NCI-H1092 (cell line): ENCODE results near the gene PRSS23.
"Not testable (repeated sequence)": the region's sequence is repeated elsewhere in the genome, so short reads cannot be mapped to it uniquely, and the experiment has no call there.

Source experiments
- DNase-seq: peaks from one replicate; lab custom pipeline; 2025; lab: John Stamatoyannopoulos, UW

PRSS23 gene

DNA sequence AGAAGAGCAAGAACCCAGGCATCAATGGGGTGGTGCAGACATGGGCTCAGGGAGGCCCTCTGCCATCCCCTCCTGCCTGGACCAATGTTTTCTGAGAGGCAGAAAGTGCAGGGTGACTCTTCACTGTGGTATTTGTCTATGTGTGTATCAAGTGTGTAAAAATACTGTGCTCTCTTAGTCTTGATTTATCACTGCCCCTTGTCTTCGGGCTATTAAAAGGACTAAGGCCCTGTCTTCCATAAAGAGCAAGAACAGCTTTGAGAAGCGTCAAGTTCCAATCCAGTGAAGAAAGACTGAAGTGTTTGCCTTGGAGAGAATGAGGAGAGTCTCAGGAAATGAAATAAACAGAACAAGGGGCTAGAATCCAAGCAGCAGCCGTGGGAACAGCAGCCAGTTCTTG lies 14.4 kb downstream of the PRSS23 start:
- DNase-seq: no peak

DNA sequence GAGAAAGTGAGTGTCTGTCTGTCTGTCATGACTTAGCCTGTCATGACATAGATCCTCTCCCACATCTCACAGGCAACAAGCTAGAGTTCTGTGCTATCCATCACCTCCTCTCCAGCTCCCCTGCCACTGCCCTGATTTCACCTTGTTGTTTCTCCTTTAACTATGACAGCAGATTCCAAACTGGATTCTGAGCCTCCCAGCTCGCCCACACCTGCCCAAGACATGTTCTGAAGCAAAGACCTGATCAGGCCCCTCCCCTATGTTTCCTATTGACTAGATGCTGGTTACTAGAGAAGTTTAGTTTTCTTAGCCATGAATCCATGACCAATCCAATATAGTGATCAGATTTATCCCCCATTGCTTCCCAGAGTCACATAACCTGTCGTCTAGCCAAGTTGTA lies 15.4 kb downstream of the PRSS23 start:
- no peak for DNase-seq

DNA sequence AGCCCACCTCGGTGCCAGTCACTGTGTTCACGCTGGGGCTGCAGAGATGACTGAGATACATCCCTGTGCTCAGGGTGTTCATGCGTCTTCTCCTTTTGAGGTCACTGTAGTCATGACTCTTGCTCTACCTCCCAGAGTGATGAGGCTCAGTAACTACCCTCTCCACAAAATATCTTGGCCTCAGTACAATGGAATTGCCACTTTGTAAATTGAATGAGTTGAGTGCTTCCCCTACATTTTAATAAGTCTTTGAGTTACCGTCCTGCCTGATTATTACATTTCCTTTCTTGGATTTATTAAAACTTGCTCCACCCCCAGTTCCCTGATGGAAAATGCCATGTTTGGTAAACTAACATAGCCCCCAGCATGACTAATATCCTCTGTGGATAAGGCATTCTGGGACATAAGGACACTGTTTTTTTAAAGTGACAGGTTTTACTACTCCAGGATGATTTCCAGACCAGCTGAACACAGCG lies 15.9 kb downstream of the PRSS23 start:
- DNase-seq: no peak

DNA sequence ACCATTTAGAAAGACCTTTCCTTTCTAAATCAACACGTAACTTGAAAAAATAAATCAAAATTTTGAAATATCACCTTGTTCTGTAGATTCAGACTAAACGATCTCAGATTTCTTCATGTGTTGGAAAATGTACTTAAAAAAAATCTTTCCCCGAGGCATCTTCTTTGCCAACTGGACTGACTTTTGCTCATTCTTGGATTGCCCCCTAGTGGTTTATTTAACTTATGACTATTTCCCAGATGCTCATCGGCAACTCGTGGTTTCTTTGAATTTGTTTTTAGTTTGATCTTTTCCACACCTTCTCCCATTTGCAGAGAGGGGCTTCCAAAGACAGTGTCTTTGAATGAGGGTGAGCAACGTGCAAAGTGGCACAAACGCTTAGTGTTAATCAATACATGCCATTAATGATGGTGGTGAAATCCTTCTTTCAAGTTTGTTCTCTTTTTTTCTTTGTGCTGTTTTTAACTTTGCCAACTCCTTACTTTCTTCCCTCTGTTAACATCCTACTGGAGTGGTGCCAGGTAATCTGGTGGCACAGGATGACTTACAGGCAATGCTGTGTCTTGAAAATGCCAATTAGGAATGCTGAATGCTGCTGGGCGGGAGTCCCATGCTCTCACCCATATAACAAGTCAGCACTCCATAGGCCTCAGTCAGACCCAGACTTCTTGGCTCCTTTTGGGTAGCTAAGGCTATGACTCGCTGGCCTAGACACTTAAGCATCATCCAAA lies 18.3 kb downstream of the PRSS23 start:
- peak; percentile 62 for DNase-seq

DNA sequence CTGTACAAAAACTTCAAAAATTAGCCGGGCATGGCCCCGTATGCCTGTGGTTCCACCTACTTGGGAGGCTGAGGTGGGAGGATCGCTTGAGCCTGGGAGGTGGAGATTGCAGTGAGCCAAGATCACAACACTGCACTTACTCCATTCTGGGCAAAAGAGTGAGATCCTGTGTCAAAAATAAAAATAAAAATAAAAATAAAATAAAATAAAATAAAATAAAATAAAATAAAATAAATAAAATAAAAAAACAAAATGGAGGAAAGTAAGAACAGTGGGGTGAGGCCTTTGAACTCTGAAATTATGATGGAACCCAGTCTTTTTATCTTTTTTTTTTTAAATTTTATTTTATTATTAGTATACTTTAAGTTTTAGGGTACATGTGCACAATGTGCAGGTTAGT lies 23.8 kb downstream of the PRSS23 start:
- not testable (repeated sequence) for DNase-seq

DNA sequence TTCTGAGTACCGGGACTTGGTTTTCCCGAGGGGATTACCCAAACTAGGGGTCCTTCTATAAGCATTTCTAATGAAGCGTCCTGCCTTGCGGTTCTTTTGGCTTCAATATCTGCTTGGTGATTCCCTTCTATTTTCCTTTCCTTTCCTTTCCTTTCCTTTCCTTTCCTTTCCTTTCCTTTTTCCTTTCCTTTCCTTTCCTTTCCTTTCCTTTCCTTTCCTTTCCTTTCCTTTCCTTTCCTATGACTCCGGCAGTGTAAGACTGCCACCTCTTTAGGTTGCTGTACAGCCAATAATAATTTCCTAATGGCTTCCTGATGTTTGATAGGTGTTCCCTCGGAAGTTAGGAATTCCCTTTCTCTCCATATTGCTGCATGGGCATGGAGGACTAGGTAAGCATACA lies 34.0 kb downstream of the PRSS23 start:
- DNase-seq: not testable (repeated sequence)

DNA sequence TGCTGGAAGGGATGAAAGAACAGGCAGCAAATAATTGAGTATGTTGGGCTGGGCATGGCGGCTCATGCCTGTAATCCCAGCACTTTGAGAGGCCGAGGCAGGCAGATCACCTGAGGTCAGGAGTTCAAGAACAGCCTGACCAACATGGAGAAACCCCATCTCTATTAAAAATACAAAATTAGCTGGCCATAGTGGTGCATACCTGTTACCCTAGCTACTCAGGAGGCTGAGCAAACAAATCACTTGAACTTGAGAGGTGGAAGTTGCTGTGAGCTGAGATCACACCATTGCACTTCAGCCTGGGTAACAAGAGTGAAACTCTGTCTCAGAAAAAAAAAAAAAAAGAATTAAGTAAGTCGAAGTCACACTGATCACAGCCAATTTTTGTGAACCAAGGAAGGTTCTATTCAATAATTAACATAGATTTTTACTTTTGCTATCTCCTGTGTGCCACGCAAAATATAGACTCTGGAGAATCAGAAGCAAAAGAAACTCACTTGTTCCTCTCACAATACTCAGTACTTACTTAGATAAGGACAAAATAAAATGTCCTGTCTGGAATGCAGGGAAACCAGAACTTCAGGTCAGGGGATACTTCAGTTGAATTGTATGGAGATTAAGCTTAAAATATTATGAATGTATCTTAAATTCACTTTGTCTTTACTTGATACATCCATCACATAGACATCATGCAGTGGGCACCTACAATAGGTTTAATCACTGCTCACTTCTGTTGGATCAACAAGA lies 44.6 kb downstream of the PRSS23 start:
- DNase-seq: not testable (repeated sequence)

DNA sequence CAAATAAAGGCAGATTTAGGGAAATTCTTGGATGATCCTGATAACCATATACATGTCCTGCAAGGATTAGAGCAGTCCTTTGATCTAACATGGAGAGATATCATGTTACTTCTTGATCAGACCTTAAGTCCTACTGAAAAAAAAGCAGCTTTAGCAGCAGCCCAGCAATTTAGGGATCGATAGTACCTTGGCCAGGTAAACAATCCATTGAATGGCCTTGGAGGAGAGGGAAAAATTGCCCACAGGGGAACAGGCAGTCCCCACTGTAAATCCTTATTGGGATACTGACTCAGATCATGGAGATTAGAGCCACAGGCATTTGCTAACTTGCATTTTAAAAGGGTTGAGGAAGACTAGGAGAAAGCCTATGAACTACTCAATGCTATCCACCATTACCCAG lies 47.8 kb downstream of the PRSS23 start:
- DNase-seq: no peak

DNA sequence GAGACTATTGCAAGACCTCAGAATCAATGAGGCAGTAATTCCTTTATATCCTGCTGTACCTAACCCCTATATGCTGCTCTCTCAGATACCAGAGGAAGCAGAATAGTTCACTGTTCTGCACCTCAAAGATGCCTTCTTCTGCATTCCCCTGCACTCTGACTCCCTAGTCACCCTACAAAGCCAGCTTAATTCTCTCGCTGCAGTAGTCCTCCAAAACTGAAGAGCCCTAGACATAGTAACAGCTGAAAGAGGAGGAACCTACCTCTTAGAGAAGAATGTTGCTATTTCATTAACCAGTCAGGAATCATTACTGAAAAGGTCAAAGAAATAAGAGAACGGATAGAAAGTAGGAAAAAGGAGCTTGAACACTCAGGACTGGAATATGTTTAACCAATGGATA lies 49.3 kb downstream of the PRSS23 start:
- no peak for DNase-seq
